DOHH2 (cell line): Measurements from ENCODE around the gene PKN1.

ENCODE experiments used
- CTCF ChIP-seq: fragments of 200-600 bp; sonication (generic); IDR thresholded peaks from one replicate; pipeline ENCODE4 v1.5.1; 2014; ENCODE audit warnings: antibody characterized with exemption, mild to moderate bottlenecking, low read depth, low read length; ENCODE audit not compliant: poor library complexity, severe bottlenecking
- EZH2phosphoT487 ChIP-seq: fragments of 200-600 bp; sonication (generic); IDR thresholded peaks from 2 replicates; pipeline ENCODE4 v1.6.1; 2017; ENCODE audit warnings: borderline replicate concordance, mild to moderate bottlenecking, antibody characterized with exemption, low read length, moderate library complexity, mixed read lengths

GRCh38 chr19:14404312-14404711 lies 28.8 kb upstream of the PKN1 start:
- TF ChIP-seq CTCF (no peak), EZH2phosphoT487 (no peak)
